GM18517 (cell line): ENCODE data around the gene GPR4.
"Not testable (repeated sequence)": the region's sequence is repeated elsewhere in the genome, so short reads cannot be mapped to it uniquely, and the experiment has no call there.

Source experiments
- ATAC-seq: cut with Tn5 transposase; IDR thresholded peaks from one replicate; pipeline ENCODE4 v1.9.1; 2021; ENCODE audit warnings: mild to moderate bottlenecking, moderate library complexity; ENCODE audit not compliant: unreplicated experiment

Gene GPR4

DNA sequence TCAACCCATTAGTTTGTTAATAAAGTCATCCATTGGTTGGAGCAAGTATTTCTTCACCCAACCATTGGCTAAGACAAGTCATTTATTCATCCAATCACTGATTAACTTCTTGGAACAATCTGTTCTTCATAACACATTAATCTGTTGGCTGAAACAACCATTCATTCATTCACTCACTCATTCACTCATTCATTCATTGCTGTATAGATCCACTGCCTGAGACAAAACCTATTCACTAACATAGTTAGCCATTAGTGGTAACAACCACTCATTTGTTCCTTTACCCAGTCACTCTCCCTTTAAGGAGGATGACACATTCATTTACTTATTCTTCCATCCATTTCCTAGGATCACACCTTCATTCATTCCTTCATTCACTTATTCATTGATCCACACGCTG is 22.0 kb upstream of the GPR4 start:
- ATAC-seq, result no peak

DNA sequence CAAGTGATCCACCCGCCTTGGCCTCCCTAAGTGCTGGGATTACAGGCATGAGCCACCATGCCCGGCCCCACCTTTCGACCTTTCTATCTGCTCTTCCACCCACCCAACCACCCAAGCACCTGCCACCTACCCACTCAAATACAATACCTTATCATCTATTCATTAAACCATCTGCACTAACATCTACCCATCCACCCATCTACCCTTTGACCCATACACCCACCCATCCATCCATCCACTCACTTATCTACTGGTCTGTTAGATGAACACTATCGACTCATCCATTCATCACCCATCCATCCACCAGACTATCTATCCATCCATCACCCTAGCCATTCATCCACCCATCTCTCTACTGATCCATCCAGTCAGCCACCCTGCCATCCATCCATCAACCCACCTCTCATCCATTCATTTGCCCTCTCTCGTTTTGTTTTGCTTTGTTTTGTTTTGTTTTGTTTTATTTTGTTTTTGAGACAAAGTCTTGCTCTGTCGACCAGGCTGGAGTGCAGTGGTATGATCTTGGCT is 20.0 kb upstream of the GPR4 start:
- no peak for ATAC-seq

DNA sequence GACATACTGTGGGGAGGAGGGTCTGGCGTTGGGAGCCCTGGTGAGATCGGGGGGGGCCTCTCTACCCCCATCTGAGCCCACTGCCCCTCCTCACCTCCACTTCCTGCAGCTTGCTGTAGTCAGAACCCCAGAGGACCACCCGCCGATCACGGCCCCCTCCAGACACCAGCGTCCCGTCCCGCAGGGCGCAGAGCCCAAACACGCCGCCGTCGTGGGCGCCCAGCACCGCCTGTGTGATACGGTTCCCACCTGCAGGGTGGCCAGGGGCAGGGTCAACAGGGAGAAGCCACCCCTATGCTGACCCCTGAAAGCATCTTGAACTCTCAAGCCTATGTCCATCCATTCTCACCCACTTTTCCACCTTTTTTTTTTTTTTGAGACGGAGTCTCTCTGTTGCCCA is 19.4 kb upstream of the GPR4 start:
- ATAC-seq, result no peak

DNA sequence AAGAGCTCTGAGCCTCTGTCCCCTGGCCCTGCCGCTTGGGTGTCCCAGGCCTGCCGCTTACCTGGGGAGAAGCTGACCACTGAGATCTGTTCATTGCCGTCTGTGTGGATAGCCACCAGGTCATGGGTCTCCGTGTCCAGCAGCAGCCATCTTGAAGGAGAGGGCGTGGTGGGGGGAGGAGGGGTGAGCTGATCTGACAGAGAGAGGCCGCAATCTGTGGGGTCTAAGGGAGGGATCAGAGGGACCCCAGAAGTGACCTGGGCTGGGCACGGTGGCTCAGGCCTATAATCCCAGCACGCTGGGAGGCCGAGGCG is 14.6 kb upstream of the GPR4 start:
- ATAC-seq, result no peak

DNA sequence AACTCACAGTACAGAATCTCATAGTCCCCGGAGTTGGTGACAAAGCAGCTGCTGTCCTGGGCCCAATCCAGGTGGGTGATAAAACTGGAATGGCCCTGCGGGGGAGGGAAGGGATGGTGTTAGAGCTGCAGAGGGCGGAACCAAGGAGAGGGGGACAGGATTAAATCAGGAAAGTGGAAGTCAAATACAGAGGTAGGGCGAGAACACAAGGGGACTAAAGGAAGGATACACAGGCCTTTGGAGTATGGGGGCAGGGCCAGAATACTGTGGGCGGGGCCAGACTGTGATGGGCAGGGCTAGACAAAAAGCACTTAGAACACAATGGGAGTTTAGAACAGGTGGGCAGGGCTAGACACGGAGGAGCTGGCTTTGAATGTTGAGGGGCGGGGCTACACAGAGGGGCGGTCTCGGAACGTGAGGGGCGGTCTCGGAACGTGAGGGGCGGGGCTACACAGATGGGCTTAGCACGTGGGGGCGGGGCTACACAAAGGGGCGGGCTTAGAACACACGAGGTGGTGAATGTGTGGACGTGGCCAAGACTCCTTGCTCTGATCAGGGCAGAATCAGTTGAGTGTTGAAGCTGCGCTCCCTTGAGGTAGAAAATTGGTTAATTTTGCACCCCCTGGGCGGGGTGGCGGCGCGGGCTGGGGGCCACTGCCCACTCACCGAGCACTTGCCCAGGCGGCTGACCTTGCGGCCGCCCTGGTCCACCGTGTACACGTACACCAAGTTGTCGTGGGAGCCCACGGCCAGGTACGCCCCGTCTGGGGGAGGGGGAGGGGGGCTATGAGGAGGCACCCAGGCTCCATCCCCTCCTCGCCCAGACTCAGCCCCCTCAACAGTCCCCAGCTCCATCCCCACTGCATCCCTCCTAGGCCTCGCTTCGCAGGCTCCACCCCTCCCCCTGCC is 14.0 kb upstream of the GPR4 start:
- ATAC-seq, result no peak

DNA sequence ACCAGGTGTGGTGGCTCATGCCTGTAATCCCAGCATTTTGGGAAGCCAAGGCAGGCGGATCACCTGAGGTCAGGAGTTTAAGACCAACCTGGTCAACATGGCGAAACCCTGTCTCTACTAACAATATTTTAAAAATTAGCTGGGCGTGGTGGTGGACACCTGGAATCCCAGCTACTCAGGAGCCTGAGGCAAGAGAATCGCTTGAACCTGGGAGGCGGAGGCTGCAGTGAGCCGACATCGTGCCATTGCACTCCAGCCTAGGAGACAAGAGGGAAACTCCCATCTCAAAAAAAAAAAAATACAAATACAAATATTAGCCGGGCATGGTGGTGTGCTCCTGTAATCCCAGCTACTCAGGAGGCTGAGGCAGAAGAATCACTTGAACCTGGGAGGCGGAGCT is 13.0 kb upstream of the GPR4 start:
- ATAC-seq, result not testable (repeated sequence)

DNA sequence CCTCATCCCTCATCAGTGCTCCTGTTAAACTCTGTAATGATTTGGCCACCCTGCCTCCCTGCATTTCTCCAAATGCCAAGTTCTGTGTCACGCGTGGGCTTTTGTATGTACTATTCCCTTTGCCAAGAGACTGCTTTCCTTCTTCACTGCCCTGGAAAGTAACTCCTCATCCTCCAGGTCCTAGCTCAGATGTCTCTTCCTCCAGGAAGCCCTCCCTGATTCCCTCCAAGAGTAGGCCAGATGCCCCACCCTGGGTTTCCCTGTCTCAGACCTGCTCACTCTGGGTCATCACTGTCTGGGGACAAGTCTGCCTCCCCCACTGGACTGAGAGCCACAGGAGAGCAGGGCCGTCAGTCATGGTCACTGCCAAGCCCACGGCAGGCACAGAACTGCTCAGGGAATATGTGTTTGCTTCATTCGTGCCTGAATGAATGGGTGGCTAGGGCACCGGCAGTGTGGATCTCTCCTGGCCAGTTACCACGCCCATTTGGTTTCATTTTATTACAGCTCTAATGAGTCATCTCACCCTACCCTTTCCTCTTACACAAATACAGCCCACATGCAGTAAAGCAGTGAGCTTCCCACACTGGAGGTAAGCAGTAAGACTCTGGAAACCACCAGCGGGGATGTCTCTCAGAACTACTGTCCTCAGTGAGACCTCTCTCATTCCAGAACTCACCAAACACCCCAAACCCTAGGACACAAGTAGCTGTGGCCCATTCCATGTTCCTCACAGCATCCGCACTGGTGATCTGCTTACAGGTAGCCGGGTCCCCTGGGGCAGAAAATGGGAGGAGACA is 12.1 kb upstream of the GPR4 start:
- ATAC-seq, result no peak

DNA sequence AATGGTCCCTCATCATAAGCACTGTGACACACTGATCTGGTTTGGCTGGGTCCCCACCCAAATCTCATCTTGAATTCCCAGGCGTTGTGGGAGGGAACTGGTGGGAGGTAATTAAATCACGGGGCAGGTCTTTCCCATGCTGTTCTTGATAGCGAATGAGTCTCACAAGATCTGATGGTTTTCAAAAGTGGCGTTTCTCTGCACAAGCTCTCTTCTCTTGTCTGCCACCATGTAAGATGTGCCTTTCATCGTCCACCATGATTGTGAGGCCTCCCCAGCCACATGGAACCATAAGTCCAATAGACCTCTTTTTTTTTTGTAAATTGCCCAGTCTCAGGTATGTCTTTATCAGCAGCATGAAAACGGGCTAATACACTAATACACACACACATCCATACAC is 6.9 kb upstream of the GPR4 start:
- no peak for ATAC-seq

DNA sequence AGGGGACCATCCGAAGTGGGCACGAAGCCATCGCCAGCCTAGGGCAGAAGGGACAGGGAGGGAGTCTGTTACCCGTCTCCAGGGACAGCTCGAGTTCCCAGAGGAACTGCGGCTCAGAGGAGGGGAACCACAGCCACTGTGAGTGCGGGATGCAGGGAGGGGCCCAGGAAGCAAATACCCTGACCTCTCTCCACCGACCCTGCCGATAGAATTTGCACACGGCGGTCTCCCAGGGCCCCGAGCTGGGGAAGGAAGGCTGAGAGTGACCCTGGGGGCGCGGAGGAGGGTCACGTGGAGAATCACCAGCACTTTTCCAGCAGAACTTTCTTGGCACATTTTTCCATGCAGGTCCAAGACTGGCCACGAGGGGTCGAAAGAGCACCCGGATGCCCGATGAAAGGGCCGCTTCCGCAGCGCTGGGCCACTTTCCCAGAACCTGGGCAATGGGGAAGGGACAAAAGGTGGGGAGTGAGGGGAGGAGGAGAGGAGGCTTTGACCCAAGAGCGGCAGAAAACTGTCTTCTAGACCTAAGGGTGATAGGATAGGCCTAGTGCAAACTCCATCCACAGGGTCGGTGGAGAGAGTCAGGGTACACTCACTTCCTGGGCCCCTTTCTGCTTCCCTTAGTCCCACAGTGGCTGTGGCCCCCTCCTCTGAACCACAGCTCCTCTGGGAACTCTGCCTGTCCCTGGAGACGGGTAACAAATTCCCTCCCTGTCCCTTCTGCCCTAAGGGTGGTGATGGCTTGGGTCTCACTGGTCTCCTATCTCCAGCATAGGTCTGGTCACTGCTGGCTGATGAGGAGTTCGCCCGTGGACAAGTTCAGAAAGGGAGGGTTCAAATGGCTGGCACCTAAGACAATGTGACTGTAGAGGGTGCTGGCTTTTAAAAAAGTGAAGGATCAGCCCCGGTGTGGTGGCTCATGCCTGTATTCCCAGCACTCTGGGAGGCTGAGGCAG is 5.3 kb upstream of the GPR4 start:
- no peak for ATAC-seq

DNA sequence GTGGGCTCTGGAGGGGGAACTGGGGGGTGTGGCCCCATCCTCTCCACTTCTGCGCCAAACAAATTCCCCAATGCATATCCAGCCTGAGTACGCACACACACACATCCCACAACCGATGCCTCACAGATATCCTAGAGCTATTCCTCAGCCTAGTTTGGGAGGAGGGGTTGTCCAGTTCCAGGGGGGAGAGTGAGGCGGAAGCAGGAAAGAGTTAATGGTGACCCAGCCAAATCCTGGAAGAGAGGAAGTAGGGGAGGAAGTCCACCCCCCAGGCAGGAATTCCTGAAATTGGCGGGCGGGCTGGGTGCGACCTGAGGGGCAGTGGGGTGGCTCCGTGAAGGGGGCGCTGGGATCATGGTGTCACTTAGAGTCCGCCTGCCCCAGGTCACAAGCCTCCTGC is 897 bp downstream of the GPR4 start:
- ATAC-seq, result no peak

DNA sequence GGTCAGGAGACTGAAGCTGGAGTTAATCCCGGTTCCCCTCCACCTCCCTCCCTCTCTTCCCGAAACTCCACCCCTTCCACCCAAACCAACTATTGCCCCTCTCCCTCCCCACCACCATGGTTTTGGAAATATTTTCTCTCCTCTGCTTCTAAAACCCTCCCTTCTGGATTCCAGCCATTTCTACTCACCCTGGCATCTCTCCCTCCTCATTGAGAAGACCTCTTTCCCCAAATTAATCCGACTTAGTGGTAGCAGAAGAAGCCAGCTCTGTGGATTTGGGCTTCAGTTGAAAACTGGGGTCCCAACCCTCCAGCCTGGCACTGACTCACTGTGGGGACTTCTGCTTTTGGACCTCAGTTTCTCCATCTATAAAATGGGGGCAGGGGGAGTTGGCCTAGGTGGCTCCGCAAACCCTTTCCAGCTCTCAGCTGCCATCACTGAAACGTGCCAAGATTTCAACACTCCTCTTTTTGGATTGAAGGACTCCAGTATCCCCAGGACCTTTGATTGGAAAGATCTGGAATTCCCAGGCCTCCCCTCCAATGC is 1.6 kb downstream of the GPR4 start:
- no peak for ATAC-seq

DNA sequence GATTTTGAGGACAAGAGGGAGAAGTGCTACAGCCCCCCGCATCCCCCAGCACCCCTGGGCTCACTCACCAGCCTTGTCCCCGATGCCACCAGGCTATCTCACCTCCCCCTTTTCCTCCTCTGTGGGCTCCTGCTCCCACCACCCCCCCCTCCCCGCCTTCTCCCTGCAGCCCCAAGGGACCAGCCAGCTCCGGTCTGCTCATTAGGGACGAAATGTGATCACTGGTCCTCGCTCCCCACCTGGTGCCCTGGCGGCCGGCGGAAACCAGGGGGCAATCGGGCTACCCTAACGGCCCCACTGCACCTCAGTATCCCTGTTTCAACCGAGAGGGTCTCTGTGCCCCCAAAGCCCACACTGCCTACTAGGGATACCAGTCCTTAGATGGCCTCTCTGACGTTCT is 2.7 kb downstream of the GPR4 start:
- no peak for ATAC-seq

DNA sequence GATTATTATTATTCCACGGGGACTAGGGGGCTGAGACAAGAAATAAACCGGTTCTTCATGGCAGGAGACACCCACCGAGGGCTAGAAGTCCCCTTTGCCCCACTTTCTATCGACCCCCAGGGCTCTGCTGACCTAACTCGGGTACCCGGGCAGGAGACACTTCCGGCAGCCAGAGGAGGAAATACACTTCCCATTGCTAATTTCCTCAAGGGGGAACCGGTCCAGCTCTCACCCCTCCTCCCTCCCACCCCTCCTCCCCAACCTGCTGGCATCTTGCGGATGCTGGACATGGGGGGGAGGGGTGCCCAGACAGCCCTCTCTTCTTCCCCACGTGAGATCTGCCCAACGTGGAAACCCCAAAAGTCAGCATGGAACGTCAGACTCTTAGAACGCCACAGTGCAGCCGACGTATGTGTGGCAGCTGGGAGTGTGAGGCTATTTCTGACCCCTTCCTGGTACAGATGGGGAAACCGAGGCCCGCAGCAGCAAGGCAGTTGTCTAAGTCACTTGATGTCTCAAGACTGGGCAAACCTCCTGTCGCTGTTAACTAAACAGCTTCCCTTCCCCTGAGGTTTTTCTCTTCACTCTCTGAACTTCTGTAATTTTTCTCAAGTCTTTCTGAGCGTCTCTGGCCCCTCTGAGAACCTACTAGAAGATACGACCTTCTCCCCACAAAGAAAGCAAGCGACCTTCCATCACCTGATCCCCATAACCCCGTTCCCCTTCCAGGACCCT is 3.6 kb downstream of the GPR4 start:
- no peak for ATAC-seq

DNA sequence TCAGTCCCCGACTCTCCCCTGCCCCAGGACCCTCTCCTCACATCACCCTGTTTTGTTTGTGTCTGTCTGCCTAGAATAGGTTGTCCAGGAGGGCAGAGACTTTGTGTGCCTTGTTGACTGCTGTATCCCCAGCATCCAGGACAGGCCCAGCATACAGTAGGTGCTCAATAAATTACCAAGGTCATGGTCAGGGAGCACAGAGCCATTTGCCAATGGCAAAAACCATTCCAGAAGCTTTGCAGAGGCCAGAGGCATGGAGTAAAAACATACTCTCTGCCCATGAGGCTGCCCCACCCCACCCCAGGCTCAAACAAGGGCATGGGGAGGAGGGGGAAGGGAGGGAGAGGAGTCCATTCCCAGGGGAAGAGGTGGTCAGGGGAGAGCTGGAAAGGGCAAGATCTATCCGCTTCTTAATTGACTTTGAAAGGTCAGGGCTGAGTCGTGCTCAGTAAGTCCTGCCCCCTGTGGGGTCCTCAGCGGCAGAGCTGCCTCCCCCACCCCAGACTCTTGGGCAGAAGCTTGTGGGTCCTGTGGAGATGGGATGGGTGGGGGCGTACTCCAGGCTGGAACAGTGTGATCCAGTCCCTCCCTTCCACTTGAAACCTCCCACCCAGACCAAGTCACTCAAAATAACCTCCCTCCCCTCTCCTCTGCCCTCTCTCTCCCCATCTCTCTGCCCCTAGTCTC is 4.4 kb downstream of the GPR4 start:
- ATAC-seq, result no peak

DNA sequence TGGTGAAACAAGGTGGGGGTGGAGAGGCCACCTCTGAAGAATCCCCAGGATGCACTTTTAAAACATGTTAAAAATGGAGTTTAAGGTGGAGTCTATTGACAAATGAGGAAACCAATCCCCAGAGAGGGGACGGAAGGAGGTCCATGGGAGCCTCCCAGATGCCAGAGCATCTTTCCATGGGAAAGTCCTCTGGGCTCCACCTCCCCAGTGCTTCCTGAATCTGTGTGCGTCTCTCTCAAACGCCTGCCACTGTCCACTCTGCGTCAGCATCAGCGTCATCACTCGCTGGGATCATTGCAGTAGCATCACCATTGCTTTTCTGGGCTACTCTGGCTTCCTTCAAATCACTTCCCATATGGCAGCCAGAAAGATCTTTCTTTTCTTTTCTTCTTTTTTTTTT is 6.2 kb downstream of the GPR4 start:
- no peak for ATAC-seq

DNA sequence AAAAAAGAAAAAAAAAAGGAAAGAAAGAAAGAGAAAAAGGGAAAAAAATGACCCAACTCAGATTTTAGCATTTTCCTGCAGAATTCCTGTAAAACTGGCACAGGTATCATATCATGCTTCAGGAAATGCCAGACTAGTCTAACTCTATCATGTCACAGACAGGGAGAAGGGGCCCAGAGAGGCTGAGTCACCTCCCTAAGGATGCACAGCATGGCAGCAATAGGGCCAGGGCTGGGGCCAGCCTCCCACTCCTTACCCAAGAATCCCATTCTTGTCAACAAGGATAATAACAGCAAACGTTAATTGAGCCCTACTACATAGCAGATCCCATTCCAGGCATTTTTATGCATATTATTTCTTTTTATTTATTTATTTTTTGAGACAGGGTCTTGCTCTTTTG is 8.5 kb downstream of the GPR4 start:
- ATAC-seq, result no peak

DNA sequence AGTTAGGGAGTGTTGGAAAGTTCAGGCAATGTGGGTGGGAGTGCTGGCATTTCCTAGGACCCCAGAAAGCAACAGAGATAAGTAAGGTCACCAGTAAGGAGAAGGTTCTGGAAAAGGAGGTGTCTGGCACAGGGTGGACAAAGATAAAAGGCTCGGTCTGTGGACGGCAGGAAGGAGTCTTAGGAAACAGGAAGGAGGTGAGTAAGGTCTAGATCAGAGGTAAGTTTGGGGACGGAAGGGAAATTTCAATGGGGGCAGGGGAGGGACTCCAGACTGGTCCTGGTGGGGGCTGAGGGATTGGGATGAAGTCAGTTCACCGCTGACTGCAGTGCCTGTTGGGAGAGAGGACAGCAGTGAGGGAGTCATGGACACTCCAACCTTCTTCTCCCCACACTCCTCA is 9.6 kb downstream of the GPR4 start:
- no peak for ATAC-seq

DNA sequence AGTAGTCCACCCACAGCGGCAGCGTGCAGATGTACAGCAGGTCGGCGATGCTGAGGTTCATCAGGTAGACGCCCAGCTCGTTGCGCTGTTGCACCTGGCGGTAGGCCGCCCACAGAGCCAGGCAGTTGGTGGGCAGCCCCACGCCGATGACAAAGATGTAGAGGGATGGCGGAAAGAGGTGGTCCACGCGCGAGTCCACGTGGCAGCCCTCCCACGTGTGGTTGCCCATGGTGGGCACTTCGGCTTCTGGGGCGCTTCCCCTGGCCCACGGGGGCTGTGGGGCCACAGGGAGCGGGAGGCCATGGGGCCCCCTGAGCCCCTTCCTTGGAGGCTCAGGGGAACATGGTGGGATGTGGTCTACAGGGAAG is 10.4 kb downstream of the GPR4 start:
- ATAC-seq, result no peak

DNA sequence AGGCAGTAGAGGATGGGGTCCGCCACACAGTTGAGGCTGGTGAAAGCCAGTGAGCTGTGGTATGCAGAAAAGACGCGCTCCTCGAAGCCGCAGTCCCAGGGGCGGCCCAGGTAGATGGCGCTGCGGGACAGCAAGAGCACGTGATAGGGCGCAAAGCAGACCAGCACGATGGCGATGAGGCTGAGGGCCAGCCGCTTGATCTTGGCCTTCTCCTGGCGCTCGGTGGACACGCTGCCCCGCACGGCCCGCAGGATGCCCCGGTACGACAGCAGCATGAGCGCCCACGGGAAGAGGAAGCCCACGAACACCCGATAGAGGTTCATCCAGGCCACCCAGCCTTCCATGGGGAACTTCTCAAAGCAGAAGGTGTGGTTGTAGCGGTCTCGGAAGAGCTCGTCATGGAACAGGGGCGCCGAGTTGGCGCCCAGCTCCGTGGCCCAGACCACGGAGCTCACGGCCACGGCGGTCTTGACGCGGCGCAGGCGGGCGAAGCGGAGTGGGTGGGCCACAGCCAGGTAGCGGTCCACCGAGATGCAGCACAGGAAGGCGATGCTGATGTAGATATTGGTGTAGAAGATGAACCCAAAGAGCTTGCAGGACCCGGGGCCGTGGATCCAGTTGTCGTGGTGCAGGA is 10.9 kb downstream of the GPR4 start:
- ATAC-seq, result no peak
